Measurements from ENCODE around the gene CTSE. TPM values are rescaled to one million over a fixed set of nuclear protein-coding genes. Genes with fewer than 3 reads are reported as not detected.

Gene CTSE
- total and polyA plus RNA-seq, 2 of the 13 experiments (the other 11 are each of a cell fraction or from before 2014, with no cell fraction given): 0.50 to 0.69 TPM

DNA sequence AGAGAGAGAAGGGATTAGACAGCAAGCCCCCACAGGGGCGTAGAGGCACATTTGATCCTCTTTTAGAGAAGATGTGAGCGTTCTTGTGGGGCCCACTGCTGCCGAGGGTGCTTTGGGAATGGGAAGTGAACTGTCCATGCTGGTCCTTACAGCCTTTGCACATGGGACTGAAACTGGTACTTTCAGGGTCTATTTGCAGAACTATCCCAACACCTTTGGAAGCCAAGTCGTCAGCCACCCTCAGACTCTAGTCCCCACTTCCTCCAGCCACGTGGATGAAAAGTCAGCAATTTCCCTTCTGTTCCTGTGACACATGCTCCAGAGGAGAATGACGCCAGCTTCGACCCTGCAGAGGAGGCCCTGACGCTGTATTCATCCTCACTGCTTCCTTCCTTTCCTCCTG is 17.9 kb downstream of the CTSE start:
- peaks cover 0 to 10% of the 10 kb centered on the region in 2 experiments; a peak in 3 of 5 replicates for H3K27me3 ChIP-seq (ENCODE audit: control insufficient read depth in 1 of 2, insufficient read depth in 2 of 2, low read length in 2 of 2)
- H3K4me2 ChIP-seq (ENCODE audit: low read depth, low read length): no peak overlapping the region
- BruUV-seq (replicated peaks): no TSS peak
- no peak overlapping the region for H3K4me3 ChIP-seq (replicated peaks in 1 of 3; ENCODE audit: insufficient read depth in 1 of 3, low read depth in 2 of 3, low read length in 3 of 3)
- no peaks in the 10 kb centered on the region for H4K20me1 ChIP-seq (ENCODE audit: insufficient read depth, low read length)
- intact Hi-C loops (cut with micrococcal nuclease; ENCODE audit: unreplicated experiment): no loop called here
- DNase-seq (ENCODE audit: low spot score) (no peak), FAIRE-seq (no peak), ATAC-seq (no peak)
- POLR2A ChIA-PET: no interaction called here
- no peaks in the 10 kb centered on the region for H3K36me3 ChIP-seq (replicated peaks in 1 of 2; ENCODE audit: control insufficient read depth in 1 of 2, insufficient read depth in 2 of 2, low read length in 2 of 2)
- H3K9me3 ChIP-seq (ENCODE audit: low read length): no peaks in the 10 kb centered on the region
- no peak for TF ChIP-seq TGIF2 (CRISPR knock-in tag; IDR thresholded peaks at IDR 0.05)
- TF ChIP-seq ZNF335 (CRISPR knock-in tag; IDR thresholded peaks at IDR 0.05): no peak
- TF ChIP-seq, protein P1, sequence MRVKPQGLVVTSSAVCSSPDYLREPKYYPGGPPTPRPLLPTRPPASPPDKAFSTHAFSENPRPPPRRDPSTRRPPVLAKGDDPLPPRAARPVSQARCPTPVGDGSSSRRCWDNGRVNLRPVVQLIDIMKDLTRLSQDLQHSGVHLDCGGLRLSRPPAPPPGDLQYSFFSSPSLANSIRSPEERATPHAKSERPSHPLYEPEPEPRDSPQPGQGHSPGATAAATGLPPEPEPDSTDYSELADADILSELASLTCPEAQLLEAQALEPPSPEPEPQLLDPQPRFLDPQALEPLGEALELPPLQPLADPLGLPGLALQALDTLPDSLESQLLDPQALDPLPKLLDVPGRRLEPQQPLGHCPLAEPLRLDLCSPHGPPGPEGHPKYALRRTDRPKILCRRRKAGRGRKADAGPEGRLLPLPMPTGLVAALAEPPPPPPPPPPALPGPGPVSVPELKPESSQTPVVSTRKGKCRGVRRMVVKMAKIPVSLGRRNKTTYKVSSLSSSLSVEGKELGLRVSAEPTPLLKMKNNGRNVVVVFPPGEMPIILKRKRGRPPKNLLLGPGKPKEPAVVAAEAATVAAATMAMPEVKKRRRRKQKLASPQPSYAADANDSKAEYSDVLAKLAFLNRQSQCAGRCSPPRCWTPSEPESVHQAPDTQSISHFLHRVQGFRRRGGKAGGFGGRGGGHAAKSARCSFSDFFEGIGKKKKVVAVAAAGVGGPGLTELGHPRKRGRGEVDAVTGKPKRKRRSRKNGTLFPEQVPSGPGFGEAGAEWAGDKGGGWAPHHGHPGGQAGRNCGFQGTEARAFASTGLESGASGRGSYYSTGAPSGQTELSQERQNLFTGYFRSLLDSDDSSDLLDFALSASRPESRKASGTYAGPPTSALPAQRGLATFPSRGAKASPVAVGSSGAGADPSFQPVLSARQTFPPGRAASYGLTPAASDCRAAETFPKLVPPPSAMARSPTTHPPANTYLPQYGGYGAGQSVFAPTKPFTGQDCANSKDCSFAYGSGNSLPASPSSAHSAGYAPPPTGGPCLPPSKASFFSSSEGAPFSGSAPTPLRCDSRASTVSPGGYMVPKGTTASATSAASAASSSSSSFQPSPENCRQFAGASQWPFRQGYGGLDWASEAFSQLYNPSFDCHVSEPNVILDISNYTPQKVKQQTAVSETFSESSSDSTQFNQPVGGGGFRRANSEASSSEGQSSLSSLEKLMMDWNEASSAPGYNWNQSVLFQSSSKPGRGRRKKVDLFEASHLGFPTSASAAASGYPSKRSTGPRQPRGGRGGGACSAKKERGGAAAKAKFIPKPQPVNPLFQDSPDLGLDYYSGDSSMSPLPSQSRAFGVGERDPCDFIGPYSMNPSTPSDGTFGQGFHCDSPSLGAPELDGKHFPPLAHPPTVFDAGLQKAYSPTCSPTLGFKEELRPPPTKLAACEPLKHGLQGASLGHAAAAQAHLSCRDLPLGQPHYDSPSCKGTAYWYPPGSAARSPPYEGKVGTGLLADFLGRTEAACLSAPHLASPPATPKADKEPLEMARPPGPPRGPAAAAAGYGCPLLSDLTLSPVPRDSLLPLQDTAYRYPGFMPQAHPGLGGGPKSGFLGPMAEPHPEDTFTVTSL (CRISPR knock-in tag; IDR thresholded peaks at IDR 0.05; ENCODE audit: borderline replicate concordance): no peak
- TF ChIP-seq RFXANK (CRISPR knock-in tag; IDR thresholded peaks at IDR 0.05): no peak
- TF ChIP-seq ZNF484 (CRISPR knock-in tag; IDR thresholded peaks at IDR 0.05; ENCODE audit: borderline replicate concordance, low read depth): no peak
- TF ChIP-seq, protein P2, sequence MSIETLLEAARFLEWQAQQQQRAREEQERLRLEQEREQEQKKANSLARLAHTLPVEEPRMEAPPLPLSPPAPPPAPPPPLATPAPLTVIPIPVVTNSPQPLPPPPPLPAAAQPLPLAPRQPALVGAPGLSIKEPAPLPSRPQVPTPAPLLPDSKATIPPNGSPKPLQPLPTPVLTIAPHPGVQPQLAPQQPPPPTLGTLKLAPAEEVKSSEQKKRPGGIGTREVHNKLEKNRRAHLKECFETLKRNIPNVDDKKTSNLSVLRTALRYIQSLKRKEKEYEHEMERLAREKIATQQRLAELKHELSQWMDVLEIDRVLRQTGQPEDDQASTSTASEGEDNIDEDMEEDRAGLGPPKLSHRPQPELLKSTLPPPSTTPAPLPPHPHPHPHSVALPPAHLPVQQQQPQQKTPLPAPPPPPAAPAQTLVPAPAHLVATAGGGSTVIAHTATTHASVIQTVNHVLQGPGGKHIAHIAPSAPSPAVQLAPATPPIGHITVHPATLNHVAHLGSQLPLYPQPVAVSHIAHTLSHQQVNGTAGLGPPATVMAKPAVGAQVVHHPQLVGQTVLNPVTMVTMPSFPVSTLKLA (IDR thresholded peaks at IDR 0.05): 0 out of 2 replicates have a peak, but pooled peaks have one; percentile 13
- no peaks in the 10 kb centered on the region for H3K79me2 ChIP-seq (ENCODE audit: insufficient read depth, low read length)
- no peak overlapping the region for H3K9ac ChIP-seq (ENCODE audit: insufficient read depth, low read depth, low read length)
- in situ Hi-C loops (cut with HindIII; ENCODE audit: extremely low pct_ligation_motif_present, low pct_unique_long_range_greater_than_20kb): no loop called here
- no peak overlapping the region for H2AFZ ChIP-seq (ENCODE audit: low read length)
- 19% methylated on average over 8 of the region's 8 CpGs for WGBS (ENCODE audit: low lambda C conversion rate)
- H3K27ac ChIP-seq (ENCODE audit: extremely low read length, insufficient read depth, low read length): no peak overlapping the region
- peaks cover 6% of the 10 kb centered on the region for H3K4me1 ChIP-seq (ENCODE audit: insufficient read depth, low read length)
- CTCF ChIA-PET (ENCODE audit: low intra/inter-chr PET ratio, low total read pairs): no interaction called here

Measured in HepG2 (cell line).